Endometrium (tissue), 2 donors: ENCODE data around the gene PANX1.

Experiments
- FAIRE-seq: peaks from 2 replicates; lab custom pipeline; 2012; peaks lifted over from hg19 to GRCh38; lab: Jason Lieb, UNC
- donor health status: control.
- donor health status: control.

PANX1 gene

GRCh38 chr11:94129512-94130297 lies 1.1 kb downstream of the PANX1 start:
- no peak for FAIRE-seq

- no peak for FAIRE-seq
These were observed 1.8 kb downstream of the PANX1 start for GRCh38 chr11:94130298-94131046.

GRCh38 chr11:94131047-94131717 lies 2.5 kb downstream of the PANX1 start:
- no peak for FAIRE-seq

GRCh38 chr11:94131718-94132115 lies 3.1 kb downstream of the PANX1 start:
- FAIRE-seq = no peak

GRCh38 chr11:94132152-94132558 lies 3.5 kb downstream of the PANX1 start:
- FAIRE-seq = no peak

- FAIRE-seq = no peak
These were observed 4.3 kb downstream of the PANX1 start for GRCh38 chr11:94132823-94133408.

GRCh38 chr11:94133752-94134151 lies 5.1 kb downstream of the PANX1 start:
- FAIRE-seq = no peak

- FAIRE-seq = no peak
These were observed 6.2 kb downstream of the PANX1 start for GRCh38 chr11:94134651-94135512.

- FAIRE-seq = no peak
These were observed 10.8 kb downstream of the PANX1 start for GRCh38 chr11:94139416-94139815.

GRCh38 chr11:94140154-94140655 lies 11.6 kb downstream of the PANX1 start:
- FAIRE-seq = no peak

- no peak for FAIRE-seq
These were observed 13.1 kb downstream of the PANX1 start for GRCh38 chr11:94141511-94142307.

- FAIRE-seq = no peak
These were observed 14.0 kb downstream of the PANX1 start for GRCh38 chr11:94142308-94143281.

GRCh38 chr11:94144216-94144615 lies 15.6 kb downstream of the PANX1 start:
- no peak for FAIRE-seq

- no peak for FAIRE-seq
These were observed 16.0 kb downstream of the PANX1 start for GRCh38 chr11:94144664-94145063.

GRCh38 chr11:94145431-94145830 lies 16.8 kb downstream of the PANX1 start:
- no peak for FAIRE-seq

- no peak for FAIRE-seq
These were observed 17.3 kb downstream of the PANX1 start for GRCh38 chr11:94145916-94146315.

GRCh38 chr11:94147433-94147845 lies 18.8 kb downstream of the PANX1 start:
- FAIRE-seq = no peak

GRCh38 chr11:94148189-94148588 lies 19.5 kb downstream of the PANX1 start:
- no peak for FAIRE-seq

GRCh38 chr11:94149431-94150017 lies 20.9 kb downstream of the PANX1 start:
- no peak for FAIRE-seq
